ENCODE measurements around the gene PPM1B. TPM values are rescaled to one million over a fixed set of nuclear protein-coding genes. Genes with fewer than 3 reads are reported as not detected.
A peak's percentile ranks its signal among the peaks of the same experiment; 100 is the strongest.

PPM1B gene
- total and polyA plus RNA-seq, 2 experiments from 2014 or later = 54.8 to 81.2 TPM

DNA sequence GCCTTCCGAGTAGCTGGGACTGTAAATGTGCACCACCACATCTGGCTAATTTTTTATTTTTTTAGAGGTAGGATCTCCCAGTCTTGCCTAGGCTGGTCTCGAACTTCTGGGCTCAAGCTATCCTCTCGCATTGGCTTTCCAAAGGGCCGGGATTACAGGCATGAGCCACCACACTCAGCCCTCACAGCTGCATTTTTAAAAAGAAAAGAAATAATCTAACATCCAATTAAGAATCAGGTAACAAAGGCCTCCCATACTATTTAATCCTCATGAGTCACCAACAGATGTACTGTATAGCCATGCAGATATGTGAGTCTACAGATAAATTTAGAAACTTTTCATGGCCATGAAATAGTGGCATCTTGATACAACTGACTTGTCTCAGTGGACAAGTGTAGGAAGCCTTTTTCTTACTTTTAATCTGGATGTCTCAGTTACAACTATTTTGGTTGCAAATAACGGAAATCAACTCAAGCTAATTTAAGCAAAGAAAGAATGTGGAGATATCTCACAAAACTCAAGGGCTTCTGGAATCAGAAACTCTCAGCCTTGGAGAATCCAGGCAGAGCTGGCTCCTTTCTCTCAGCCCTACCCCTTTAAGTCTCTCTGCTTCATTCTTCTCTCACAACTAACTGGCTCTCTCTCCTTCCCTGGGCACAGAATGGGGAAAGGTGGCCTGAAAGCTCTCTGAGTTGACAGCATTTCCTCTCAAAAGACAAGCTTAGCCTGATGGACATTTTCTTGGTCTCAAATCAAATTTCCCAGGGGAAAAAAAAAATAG, 12.8 kb upstream of the PPM1B start:
- Histone ChIP-seq H3K27ac (peak overlapping the region; percentile 51), H3K4me3 (no peak overlapping the region), H3K27me3 (no peaks in the 10 kb centered on the region), H3K9me3 (ENCODE audit: low read depth) (no peaks in the 10 kb centered on the region), H3K36me3 (no peaks in the 10 kb centered on the region), H3K4me1 (ENCODE audit: low read depth) (peaks cover 5% of the 10 kb centered on the region)
- TF ChIP-seq, protein P1, sequence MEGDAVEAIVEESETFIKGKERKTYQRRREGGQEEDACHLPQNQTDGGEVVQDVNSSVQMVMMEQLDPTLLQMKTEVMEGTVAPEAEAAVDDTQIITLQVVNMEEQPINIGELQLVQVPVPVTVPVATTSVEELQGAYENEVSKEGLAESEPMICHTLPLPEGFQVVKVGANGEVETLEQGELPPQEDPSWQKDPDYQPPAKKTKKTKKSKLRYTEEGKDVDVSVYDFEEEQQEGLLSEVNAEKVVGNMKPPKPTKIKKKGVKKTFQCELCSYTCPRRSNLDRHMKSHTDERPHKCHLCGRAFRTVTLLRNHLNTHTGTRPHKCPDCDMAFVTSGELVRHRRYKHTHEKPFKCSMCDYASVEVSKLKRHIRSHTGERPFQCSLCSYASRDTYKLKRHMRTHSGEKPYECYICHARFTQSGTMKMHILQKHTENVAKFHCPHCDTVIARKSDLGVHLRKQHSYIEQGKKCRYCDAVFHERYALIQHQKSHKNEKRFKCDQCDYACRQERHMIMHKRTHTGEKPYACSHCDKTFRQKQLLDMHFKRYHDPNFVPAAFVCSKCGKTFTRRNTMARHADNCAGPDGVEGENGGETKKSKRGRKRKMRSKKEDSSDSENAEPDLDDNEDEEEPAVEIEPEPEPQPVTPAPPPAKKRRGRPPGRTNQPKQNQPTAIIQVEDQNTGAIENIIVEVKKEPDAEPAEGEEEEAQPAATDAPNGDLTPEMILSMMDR (IDR thresholded peaks at IDR 0.05; ENCODE audit: low read depth, low read length) = no peak
- no peak for DNase-seq (ENCODE audit: low read depth in 1 of 2, low spot score in 1 of 2)

GRCh38 chr2:44163777-44164176, 4.9 kb upstream of the PPM1B start:
- no peak overlapping the region for H3K27ac ChIP-seq
- TF ChIP-seq, protein P1 (IDR thresholded peaks at IDR 0.05; ENCODE audit: low read depth, low read length) = no peak

DNA sequence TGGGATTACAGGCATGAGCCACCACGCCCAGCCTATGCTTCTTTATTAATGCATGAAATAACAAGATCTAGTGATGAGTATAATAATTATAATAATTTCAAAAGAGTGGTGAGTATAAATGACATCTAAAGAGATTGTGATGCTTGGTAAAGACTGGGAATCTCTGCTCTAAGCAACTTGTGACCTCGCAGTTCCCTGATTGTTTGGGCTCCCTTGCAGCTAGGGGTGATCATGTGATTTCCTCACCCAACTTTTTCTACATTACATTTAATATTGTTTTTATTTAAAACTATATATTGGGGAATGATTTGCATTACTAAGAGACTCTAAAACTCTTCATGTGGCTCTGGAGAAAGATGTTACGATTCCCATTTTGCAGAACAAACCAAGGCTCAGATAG, 4.1 kb upstream of the PPM1B start:
- TF ChIP-seq, protein P1 (IDR thresholded peaks at IDR 0.05; ENCODE audit: low read depth, low read length) = no peak
- DNase-seq (ENCODE audit: low read depth in 1 of 2, low spot score in 1 of 2) = no peak

More at GRCh38 chr2:44163777-44164176, 4.9 kb upstream of the PPM1B start:
- no peak for DNase-seq (ENCODE audit: low read depth in 1 of 2, low spot score in 1 of 2)
- Histone ChIP-seq H3K9me3 (ENCODE audit: low read depth) (no peaks in the 10 kb centered on the region), H3K36me3 (no peaks in the 10 kb centered on the region), H3K4me1 (ENCODE audit: low read depth) (no peaks in the 10 kb centered on the region), H3K4me3 (no peak overlapping the region), H3K27me3 (no peaks in the 10 kb centered on the region)

GRCh38 chr2:44166096-44166495, 2.6 kb upstream of the PPM1B start:
- no peak for DNase-seq (ENCODE audit: low read depth in 1 of 2, low spot score in 1 of 2)
- no peaks in the 10 kb centered on the region for H3K9me3 ChIP-seq (ENCODE audit: low read depth)
- no peak overlapping the region for H3K4me3 ChIP-seq
- peaks cover 9% of the 10 kb centered on the region for H3K4me1 ChIP-seq (ENCODE audit: low read depth)
- TF ChIP-seq, protein P1 (IDR thresholded peaks at IDR 0.05; ENCODE audit: low read depth, low read length) = no peak
- H3K27ac ChIP-seq = no peak overlapping the region
- no peaks in the 10 kb centered on the region for H3K36me3 ChIP-seq
- no peaks in the 10 kb centered on the region for H3K27me3 ChIP-seq

More for the DNA sequence above, 4.1 kb upstream of the PPM1B start:
- H3K4me3 ChIP-seq = no peak overlapping the region
- no peaks in the 10 kb centered on the region for H3K9me3 ChIP-seq (ENCODE audit: low read depth)
- H3K27me3 ChIP-seq = no peaks in the 10 kb centered on the region
- no peaks in the 10 kb centered on the region for H3K36me3 ChIP-seq
- no peaks in the 10 kb centered on the region for H3K4me1 ChIP-seq (ENCODE audit: low read depth)
- H3K27ac ChIP-seq = no peak overlapping the region

- no peaks in the 10 kb centered on the region for H3K36me3 ChIP-seq
- H3K27ac ChIP-seq = peak overlapping the region; percentile 96
- H3K9me3 ChIP-seq (ENCODE audit: low read depth) = no peaks in the 10 kb centered on the region
Observed at GRCh38 chr2:44167311-44167907, 1.3 kb upstream of the PPM1B start.

More at GRCh38 chr2:44167311-44167907, 1.3 kb upstream of the PPM1B start:
- Histone ChIP-seq H3K4me1 (ENCODE audit: low read depth) (peaks cover 11% of the 10 kb centered on the region), H3K27me3 (no peaks in the 10 kb centered on the region), H3K4me3 (peak overlapping the region; percentile 42)
- DNase-seq (ENCODE audit: low read depth in 1 of 2, low spot score in 1 of 2) = peak in 1 of 2 donors; percentile 2
- TF ChIP-seq, protein P1 (IDR thresholded peaks at IDR 0.05; ENCODE audit: low read depth, low read length) = no peak
